ENCODE measurements around the gene OCLN.
"Not testable (repeated sequence)": the region's sequence is repeated elsewhere in the genome, so short reads cannot be mapped to it uniquely, and the experiment has no call there.

OCLN gene

GRCh38 chr5:69491838-69492390 is 676 bp upstream of the OCLN start:
- no peak for DNase-seq

- no peak for DNase-seq
Measured at GRCh38 chr5:69492923-69493395, 369 bp downstream of the OCLN start.

- DNase-seq, result no peak
Measured at GRCh38 chr5:69493396-69494133, 975 bp downstream of the OCLN start.

- DNase-seq, result no peak
Measured at GRCh38 chr5:69494452-69494851, 1.9 kb downstream of the OCLN start.

DNA sequence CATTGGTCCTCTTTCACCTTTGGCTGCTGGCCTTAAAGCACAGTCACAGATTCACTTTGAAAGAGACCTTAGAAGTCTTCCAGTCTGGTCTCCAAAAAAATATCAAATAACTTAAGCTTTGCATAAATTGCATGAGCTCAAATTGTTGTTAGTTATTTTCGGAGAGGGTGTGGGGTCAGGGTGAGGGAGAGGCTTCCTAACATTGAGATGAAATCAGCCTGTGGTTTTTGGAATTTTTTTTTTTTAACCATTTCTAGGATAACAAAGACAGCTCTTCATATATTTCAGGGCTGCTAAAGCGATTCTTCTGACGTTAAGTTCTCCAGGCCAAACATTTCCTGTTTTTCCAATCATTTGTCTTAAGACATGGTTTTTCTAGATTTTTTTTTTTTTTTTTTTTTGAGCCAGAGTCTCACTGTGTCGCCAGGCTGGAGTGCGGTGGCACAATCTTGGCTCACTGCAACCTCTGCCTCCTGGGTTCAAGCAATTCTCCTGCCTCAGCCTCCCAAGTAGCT is 4.5 kb downstream of the OCLN start:
- no peak for DNase-seq

GRCh38 chr5:69498384-69498783 is 5.8 kb downstream of the OCLN start:
- DNase-seq, result no peak

DNA sequence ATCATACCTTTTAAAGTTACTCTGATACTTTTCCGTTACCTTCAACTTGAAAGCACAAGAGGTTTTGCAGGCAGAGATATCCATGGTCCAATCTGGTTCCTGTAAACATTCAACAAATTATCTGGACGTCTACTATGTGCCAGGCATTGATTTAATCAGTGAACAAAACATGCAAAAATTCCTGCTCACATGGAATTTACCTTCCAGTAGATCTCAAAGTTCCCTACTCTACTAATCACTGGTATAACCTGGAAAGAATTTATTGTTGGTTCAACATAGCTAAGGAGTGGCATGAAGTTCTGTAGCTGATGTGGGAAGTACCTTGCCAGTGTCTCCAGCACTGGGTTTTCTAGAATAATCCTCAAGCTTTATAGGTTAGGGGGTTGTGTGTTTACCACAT is 9.8 kb downstream of the OCLN start:
- DNase-seq, result no peak

GRCh38 chr5:69502767-69503488 is 10.3 kb downstream of the OCLN start:
- DNase-seq, result no peak

DNA sequence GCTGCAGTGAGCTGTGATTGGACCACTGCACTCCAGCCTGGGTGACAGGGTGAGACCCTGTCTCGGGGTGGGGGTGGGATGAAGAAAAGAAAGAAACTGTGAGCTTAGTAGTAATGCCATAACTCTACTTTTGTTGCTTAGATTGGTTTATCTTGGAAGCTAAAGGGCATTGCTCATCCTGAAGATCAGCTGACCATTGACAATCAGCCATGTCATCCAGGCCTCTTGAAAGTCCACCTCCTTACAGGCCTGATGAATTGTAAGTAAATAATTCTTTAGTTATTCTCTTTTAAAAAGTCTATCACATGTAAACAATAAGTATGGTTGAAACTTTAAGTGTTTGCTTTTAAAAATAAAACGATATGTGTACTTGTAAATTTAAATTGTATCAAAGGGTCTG is 11.4 kb downstream of the OCLN start:
- no peak for DNase-seq

DNA sequence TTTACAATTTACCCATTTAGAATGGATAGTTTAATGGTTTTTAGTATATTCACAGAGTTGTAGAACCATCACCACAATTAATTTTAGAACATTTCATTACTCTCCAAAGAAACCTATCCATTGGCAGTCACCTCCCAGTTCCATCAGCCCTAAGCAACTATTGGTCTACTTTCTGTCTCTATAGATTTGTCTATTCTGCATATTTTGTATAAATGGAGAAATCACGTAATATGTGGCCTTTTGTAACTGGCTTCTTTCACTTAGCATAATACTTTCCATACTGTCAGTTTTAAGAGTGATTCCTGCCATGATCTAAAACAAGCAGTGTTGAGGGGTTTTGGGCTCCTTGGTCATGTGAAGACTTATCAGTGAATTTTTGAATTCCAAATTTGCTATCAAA is 12.7 kb downstream of the OCLN start:
- no peak for DNase-seq

GRCh38 chr5:69509212-69509611 is 16.6 kb downstream of the OCLN start:
- DNase-seq, result no peak

- DNase-seq, result no peak
Measured at GRCh38 chr5:69510694-69511093, 18.1 kb downstream of the OCLN start.

DNA sequence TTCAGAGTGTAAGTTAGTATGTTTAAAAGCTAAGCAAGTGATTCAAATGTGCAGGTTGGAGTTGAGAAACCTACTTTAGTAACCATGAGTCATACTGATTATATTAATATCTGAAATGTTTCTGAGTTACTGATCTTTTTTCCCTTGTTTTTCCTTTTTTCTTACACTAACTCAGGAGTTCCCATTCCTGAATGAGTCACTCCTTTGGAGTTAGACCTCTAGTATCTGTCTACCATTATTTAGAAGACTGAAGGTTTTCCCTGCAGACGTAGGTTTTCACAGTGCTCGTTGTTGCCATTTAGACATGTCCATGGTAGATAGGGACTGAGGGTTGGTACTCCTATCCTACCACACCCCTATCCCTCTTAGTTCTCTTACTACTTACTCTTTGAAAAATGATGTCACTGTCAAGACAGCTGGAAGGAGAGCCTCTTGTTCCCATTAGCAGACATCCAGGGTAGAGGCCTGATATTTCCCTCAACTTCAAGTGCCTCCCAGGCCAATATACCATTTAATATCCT is 20.2 kb downstream of the OCLN start:
- DNase-seq, result no peak

GRCh38 chr5:69515570-69515969 is 23.0 kb downstream of the OCLN start:
- not testable (repeated sequence) for DNase-seq

DNA sequence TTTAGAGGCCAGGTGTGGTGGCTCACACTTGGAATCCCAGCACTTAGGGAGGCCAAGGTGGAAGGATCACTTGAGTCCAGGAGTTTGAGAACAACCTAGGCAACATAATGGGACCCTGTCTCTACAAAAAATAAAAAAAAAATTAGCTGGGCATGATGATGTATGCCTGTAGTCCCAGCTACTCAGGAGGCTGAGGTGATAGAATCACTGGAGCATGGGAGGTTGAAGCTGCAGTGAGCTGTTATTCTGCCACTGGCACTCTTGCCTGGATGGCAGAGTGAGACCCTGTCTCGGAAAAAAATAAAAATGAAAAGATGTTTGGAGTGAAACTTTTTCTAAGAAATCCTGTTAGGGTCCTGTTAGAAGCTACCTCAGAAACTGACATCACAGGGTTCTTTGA is 24.2 kb downstream of the OCLN start:
- DNase-seq, result no peak

DNA sequence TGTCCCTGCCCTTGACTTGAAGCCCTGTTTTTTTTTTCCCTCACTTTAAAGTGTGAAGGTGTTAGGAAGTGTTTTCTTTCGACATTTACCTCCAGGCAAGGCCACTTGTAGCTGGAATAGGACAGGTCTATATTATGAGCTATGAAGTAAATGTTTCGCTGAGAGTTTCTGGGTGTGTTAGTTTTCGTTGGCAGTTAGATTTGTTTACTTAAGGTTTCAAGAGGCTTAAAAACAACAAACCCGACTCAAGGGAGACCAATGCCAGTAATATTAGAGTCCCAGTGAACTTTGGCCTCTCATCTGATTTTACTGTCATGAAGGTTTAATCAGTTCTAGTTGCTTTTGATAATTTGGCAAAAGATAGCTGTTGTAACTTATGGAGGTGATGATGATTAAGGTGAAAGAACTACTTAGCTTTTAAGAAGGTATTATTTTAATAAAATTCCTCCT is 25.2 kb downstream of the OCLN start:
- DNase-seq, result no peak

DNA sequence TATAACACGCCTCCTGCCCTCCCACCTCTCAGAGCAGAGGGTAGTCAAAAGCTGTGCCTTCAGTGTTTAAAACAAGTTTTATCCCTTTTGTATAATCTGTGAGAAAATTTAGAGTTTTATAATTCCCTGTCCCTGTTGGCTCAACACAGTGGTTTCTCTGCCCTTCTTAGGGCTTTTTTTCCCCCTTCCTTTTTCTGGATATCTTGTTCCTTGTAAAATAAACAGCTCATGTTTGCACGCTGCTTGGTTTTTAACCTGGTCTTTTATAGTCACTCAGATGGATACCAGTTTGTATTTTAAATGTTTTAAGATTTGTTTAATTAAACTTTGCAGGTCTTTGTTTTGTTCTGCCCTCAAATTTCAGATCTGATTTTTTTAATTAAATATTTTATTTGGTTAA is 26.7 kb downstream of the OCLN start:
- DNase-seq, result no peak

- DNase-seq, result no peak
Measured at GRCh38 chr5:69522035-69522434, 29.4 kb downstream of the OCLN start.

DNA sequence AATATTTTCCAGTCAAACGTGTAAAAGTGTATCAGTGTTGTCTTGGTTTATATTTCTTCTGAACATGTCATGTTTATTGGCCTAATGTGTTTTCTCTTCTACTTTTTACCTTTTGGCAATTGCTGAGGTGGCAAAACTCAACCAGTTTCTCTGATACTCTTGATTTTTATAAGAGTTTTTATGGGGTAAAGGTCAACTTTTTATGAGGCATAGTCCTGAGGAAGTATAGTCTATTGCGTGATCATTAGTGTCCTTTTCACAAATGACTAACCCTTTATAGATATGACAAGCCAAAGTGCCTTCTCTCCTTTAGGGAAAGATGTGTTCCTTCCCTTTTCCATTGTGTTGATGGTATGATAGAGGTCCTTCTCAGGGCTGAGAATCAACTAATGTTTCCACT is 32.9 kb downstream of the OCLN start:
- no peak for DNase-seq

GRCh38 chr5:69526660-69527059 is 34.1 kb downstream of the OCLN start:
- DNase-seq, result no peak

DNA sequence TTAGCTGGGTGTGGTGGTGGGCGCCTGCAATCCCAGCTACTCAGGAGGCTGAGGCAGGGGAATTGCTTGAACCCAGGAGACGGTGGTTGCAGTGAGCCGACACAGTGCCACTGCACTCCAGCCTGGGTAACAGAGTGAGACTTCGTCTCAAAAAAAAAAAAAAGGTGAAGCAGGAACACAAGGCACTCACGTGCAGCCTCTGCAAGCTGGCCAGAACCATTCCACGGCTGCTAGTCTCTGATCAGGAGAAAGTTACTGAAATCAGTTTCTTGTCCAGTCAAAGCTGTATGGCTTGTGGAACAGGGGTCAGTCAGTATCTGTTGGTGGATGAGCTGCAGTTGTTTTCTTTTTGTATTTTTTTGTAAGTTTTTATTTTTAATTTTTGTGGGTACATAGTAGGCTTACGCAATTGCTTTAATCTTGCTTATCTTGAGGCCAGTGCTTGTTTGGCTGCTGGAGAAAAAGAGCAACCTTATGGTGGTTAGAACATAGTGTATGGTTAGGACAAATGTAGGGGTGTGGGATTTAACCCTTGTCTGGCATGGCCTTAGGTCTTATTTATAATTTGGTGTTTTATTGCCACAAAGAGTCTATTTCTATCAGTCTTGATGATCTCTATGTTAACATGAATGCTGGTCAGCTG is 34.7 kb downstream of the OCLN start:
- no peak for DNase-seq

DNA sequence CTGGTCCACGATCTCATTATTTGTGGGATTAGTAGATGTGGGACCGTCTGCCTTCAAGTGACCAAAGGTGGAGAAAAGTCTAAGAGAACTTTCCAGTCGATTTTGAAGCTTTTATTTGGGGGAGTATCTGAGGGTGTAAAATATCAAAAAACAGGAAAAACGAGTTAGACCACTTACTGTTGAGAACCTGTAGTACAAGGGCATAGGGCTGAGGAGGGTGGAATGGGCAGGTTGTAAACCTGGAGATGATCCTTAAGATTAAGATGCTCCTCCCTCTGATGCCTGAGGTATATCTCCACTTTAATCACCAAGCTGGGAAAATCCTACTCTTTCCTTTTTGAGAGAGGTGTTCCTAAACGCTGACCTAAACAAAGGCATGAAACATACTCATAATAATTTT is 35.4 kb downstream of the OCLN start:
- DNase-seq, result no peak

- no peak for DNase-seq
Measured at GRCh38 chr5:69528609-69529008, 36.0 kb downstream of the OCLN start.
